B cell (primary cell): ENCODE data around the gene DESI2. TPM values are rescaled to one million over a fixed set of nuclear protein-coding genes. Genes with fewer than 3 reads are reported as not detected.

Experiments
- ATAC-seq: fragments of 200-7000 bp; cut with Tn5 transposase; one replicate; pipeline ENCODE4 v1.10.0; 2021; ENCODE audit warnings: low read depth, mild to moderate bottlenecking, moderate number of reproducible peaks, moderate library complexity
- CTCF ChIA-PET: fragments of 350-600 bp; sonication (Branson Sonifier 250); formaldehyde crosslinking; loops from one replicate; lab custom pipeline; 2021; ENCODE audit warnings: antibody characterized with exemption, inconsistent platforms; lab: Charles Lee
- POLR2A ChIA-PET: fragments of 350-600 bp; sonication (Branson Sonifier 250); formaldehyde crosslinking; loops from one replicate; lab custom pipeline; 2021; ENCODE audit warnings: antibody characterized with exemption; lab: Charles Lee
- DNase-seq: peaks from one replicate; pipeline ENCODE4 v3.0.0; 2013
- H2AFZ ChIP-seq: 2 replicates; pipeline ENCODE4 v1.6.1; 2012; ENCODE audit warnings: mild to moderate bottlenecking, low read depth, low read length; ENCODE audit not compliant: insufficient read depth, poor library complexity, severe bottlenecking
- H3K27ac ChIP-seq, 2 donors: 1 replicate in 1 of 2; 2 replicates in 1 of 2; pipeline ENCODE4 v1.5.1; 2012 to 2013; ENCODE audit warnings: low read length in 2 of 2, mild to moderate bottlenecking in 2 of 2, moderate library complexity in 1 of 2
- H3K27me3 ChIP-seq, 4 experiments: fragments of 200-600 bp in 1 of 4; sonication (generic) in 1 of 4; replicated peaks in 1 of 4; 1 replicate in 2 of 4; 2 replicates in 2 of 4; pipeline versions ENCODE4 v1.6.1 to v1.7.0; 2013 to 2016; ENCODE audit warnings: low read length in 3 of 4, mild to moderate bottlenecking in 2 of 4, mixed read lengths in 1 of 4, moderate library complexity in 1 of 4; ENCODE audit not compliant: insufficient read depth in 4 of 4, control insufficient read depth in 3 of 4; ENCODE audit errors: control extremely low read depth in 1 of 4
- H3K36me3 ChIP-seq, 2 experiments: replicated peaks in 1 of 2; 1 replicate in 1 of 2; 2 replicates in 1 of 2; pipeline versions ENCODE4 v1.6.1 to v1.7.1; 2013; ENCODE audit warnings: low read length in 1 of 2; ENCODE audit not compliant: insufficient read depth in 2 of 2, control insufficient read depth in 1 of 2; ENCODE audit errors: control extremely low read depth in 1 of 2, extremely low read depth in 1 of 2
- H3K4me1 ChIP-seq, 2 donors: fragments of 200-600 bp in 1 of 2; sonication (generic) in 1 of 2; 1 replicate in 1 of 2; 2 replicates in 1 of 2; pipeline versions ENCODE4 v1.5.1 to v1.6.1; 2013 to 2017; ENCODE audit warnings: low read length in 2 of 2; ENCODE audit not compliant: control insufficient read depth in 2 of 2, insufficient read depth in 2 of 2
- H3K4me2 ChIP-seq: replicated peaks from 2 replicates; pipeline ENCODE3; 2012; ENCODE audit warnings: mild to moderate bottlenecking, low read depth, low read length; ENCODE audit not compliant: poor library complexity, severe bottlenecking
- H3K4me3 ChIP-seq, 5 experiments: fragments of 200-600 bp in 1 of 5; sonication (generic) in 1 of 5; 1 replicate in 3 of 5; 2 replicates in 2 of 5; pipeline versions ENCODE4 v1.5.1 to v1.7.0; 2011 to 2016; ENCODE audit warnings: low read length in 4 of 5, mild to moderate bottlenecking in 4 of 5, low read depth in 2 of 5, control low read depth in 1 of 5, moderate library complexity in 1 of 5; ENCODE audit not compliant: insufficient read depth in 1 of 5; ENCODE audit errors: control extremely low read depth in 1 of 5, extremely low read depth in 1 of 5
- H3K79me2 ChIP-seq: fragments of 200-600 bp; sonication (generic); one replicate; pipeline ENCODE4 v1.6.0; 2016; ENCODE audit warnings: low read length; ENCODE audit not compliant: control insufficient read depth, insufficient read depth
- H3K9ac ChIP-seq: fragments of 200-600 bp; sonication (generic); 2 replicates; pipeline ENCODE4 v1.6.1; 2017; ENCODE audit warnings: mild to moderate bottlenecking, low read length, moderate library complexity
- H3K9me3 ChIP-seq, 3 donors: one replicate each; pipeline versions ENCODE4 v1.6.1 to v1.7.1; 2013; ENCODE audit warnings: low read length in 2 of 3; ENCODE audit not compliant: control insufficient read depth in 2 of 3, insufficient read depth in 1 of 3; ENCODE audit errors: control extremely low read depth in 1 of 3
- H4K20me1 ChIP-seq: 2 replicates; pipeline ENCODE4 v1.6.0; 2012; ENCODE audit warnings: mild to moderate bottlenecking, low read length; ENCODE audit not compliant: insufficient read depth, control insufficient read depth, poor library complexity, severe bottlenecking
- H3K27ac Mint-ChIP-seq: one replicate; pipeline ENCODE4 v1.8.0; 2021; ENCODE audit warnings: mixed read lengths
- H3K27me3 Mint-ChIP-seq: one replicate; pipeline ENCODE4 v1.8.0; 2021; ENCODE audit warnings: mixed read lengths
- H3K4me1 Mint-ChIP-seq: one replicate; pipeline ENCODE4 v1.8.0; 2021; ENCODE audit warnings: mixed read lengths
- H3K4me3 Mint-ChIP-seq: one replicate; pipeline ENCODE4 v1.8.0; 2021; ENCODE audit warnings: mixed read lengths
- H3K9me3 Mint-ChIP-seq: one replicate; pipeline ENCODE4 v1.8.0; 2022; ENCODE audit warnings: mixed read lengths; ENCODE audit not compliant: insufficient read depth
- CTCF ChIP-seq: fragments of 200-600 bp; IDR thresholded peaks from one replicate; pipeline ENCODE4 v1.8.0; 2022; ENCODE audit warnings: antibody characterized with exemption, mild to moderate bottlenecking
- EZH2 ChIP-seq: IDR thresholded peaks from 2 replicates; pipeline ENCODE4 v1.6.1; 2012; ENCODE audit warnings: borderline replicate concordance, low read depth, mild to moderate bottlenecking, moderate library complexity, low read length; ENCODE audit not compliant: insufficient read depth, poor library complexity, severe bottlenecking
- WGBS: methylation state at CpG from one replicate; pipeline ENCODE4 v1.1.5; 2013; ENCODE audit warnings: missing lambda C conversion rate; ENCODE audit not compliant: insufficient coverage; 5-methylcytosine and 5-hydroxymethylcytosine counted together
- intact Hi-C: fragments of 100-400 bp; cut with micrococcal nuclease; formaldehyde crosslinking; loops from one replicate; pipeline ENCODE4 v1.10.0; 2022
- polyA plus RNA-seq: library from polyadenylated mRNA; depleted of rRNA; stranded (reverse); fragments of >200 nt; gene quantifications from 2 replicates; pipeline ENCODE4 v1.2.3, GENCODE V29; 2012
- total RNA-seq, 2 donors: library from RNA; stranded (reverse); fragments of 120-200 nt in 1 of 2; gene quantifications; 1 replicate in 1 of 2; 2 replicates in 1 of 2; pipeline versions ENCODE4 v1.2.3 to v1.2.4, GENCODE V29; 2013 to 2022

DESI2 gene
- total and polyA plus RNA-seq, 2 donors (not counting 1 experiment from before 2014, with no cell fraction given) = 9.3 to 25.2 TPM

GRCh38 chr1:244662599-244662998 is 9.7 kb downstream of the DESI2 start:
- Histone ChIP-seq H3K79me2 (peaks cover 77% of the 10 kb centered on the region), H3K9me3 (no peaks in the 10 kb centered on the region), H3K4me1 (peaks cover 32 to 40% of the 10 kb centered on the region in 2 donors), H3K9ac (peak overlapping the region; percentile 9), H3K27ac (no peak overlapping the region), H2AFZ (no peak overlapping the region), H3K27me3 (no peaks in the 10 kb centered on the region), H3K4me3 (no peak overlapping the region), H3K4me2 (peak overlapping the region; percentile 64), H4K20me1 (peaks cover 50% of the 10 kb centered on the region), H3K36me3 (peaks cover 0 to 12% of the 10 kb centered on the region in 2 experiments)
- Mint-ChIP-seq H3K27ac (no peak overlapping the region), H3K4me1 (peaks cover 36% of the 10 kb centered on the region), H3K27me3 (no peaks in the 10 kb centered on the region), H3K9me3 (no peaks in the 10 kb centered on the region), H3K4me3 (peak overlapping the region; percentile 52)
- DNase-seq (no peak), ATAC-seq (no peak)
- TF ChIP-seq EZH2 = no peak
- no peak for TF ChIP-seq CTCF
- ChIA-PET POLR2A (no interaction called here), CTCF (no interaction called here)
- WGBS = 100% methylated on average over 1 of the region's 2 CpGs
- intact Hi-C loops = loop anchor here (1.0 kb wide), 1 partner anchor 9 kb away; the partner anchor contains the start of gene DESI2

DNA sequence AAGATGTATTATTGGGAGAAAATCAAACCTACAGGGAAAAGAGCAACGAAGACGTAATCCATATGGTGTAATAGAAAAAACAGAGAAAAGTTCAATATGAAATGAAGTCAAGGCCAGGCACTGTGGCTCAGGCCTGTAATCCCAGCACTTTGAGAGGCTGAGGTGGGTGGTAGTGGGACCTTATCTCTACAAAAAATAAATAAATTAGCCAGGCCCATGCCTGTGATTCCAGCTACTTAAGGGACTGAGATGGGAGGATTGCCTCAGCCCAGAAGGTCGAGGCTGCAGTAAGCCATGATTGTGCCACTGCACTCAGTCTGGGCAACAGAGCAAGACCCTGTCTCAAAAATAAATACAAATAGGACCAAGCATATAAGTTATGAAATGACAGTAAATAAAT is 11.4 kb downstream of the DESI2 start:
- intact Hi-C loops = no loop called here
- DNase-seq (no peak), ATAC-seq (no peak)
- Histone ChIP-seq H3K4me1 (peaks cover 32 to 40% of the 10 kb centered on the region in 2 donors), H4K20me1 (peaks cover 41% of the 10 kb centered on the region), H3K9ac (no peak overlapping the region), H3K27ac (no peak overlapping the region), H3K9me3 (no peaks in the 10 kb centered on the region), H3K27me3 (no peaks in the 10 kb centered on the region), H2AFZ (no peak overlapping the region), H3K79me2 (peaks cover 66% of the 10 kb centered on the region), H3K36me3 (peaks cover 0 to 6% of the 10 kb centered on the region in 2 experiments), H3K4me3 (no peak overlapping the region), H3K4me2 (no peak overlapping the region)
- Mint-ChIP-seq H3K27ac (no peak overlapping the region), H3K27me3 (no peaks in the 10 kb centered on the region), H3K4me3 (no peak overlapping the region), H3K9me3 (no peaks in the 10 kb centered on the region), H3K4me1 (peaks cover 23% of the 10 kb centered on the region)
- WGBS = no CpG with 5 or more reads among the region's 3 CpGs
- POLR2A ChIA-PET = interaction anchor here (0.6 kb wide), 1 partner anchor 381 kb away, joined by 5 read pairs; no protein-coding TSS in a partner anchor
- TF ChIP-seq CTCF = no peak
- no peak for TF ChIP-seq EZH2
- CTCF ChIA-PET = interaction anchor here (0.7 to 3.5 kb wide), 2 partner anchors 10 to 26 kb away, joined by 4 to 11 read pairs; no protein-coding TSS in a partner anchor
